Liver (tissue), 9 donors: Measurements from ENCODE around the gene ARL13B. TPM values are rescaled to one million over a fixed set of nuclear protein-coding genes. Genes with fewer than 3 reads are reported as not detected.

Source experiments
- DNase-seq: peaks from one replicate; pipeline ENCODE4 v3.0.0-alpha.2; 2017; ENCODE audit warnings: low spot score
- H3K27ac ChIP-seq, 2 donors: one replicate each; pipeline ENCODE4 v1.7.0; 2013; ENCODE audit warnings: inconsistent platforms in 2 of 2, low read length in 2 of 2, control low read depth in 1 of 2, low read depth in 1 of 2, mild to moderate bottlenecking in 1 of 2
- H3K27me3 ChIP-seq, 4 donors: one replicate each; pipeline versions ENCODE4 v1.6.1 to v1.7.0; 2013; ENCODE audit warnings: low read length in 3 of 4, inconsistent platforms in 1 of 4, mild to moderate bottlenecking in 1 of 4, moderate library complexity in 1 of 4; ENCODE audit not compliant: control insufficient read depth in 4 of 4, insufficient read depth in 4 of 4
- H3K36me3 ChIP-seq, 4 donors: one replicate each; pipeline versions ENCODE4 v1.6.1 to v1.7.0; 2013; ENCODE audit warnings: low read length in 3 of 4, mild to moderate bottlenecking in 3 of 4, low read depth in 1 of 4, moderate library complexity in 1 of 4; ENCODE audit not compliant: control insufficient read depth in 4 of 4, insufficient read depth in 3 of 4
- H3K4me1 ChIP-seq, 4 donors: one replicate each; pipeline versions ENCODE4 v1.6.1 to v1.7.0; 2013; ENCODE audit warnings: low read length in 3 of 4, mild to moderate bottlenecking in 3 of 4, moderate library complexity in 1 of 4; ENCODE audit not compliant: control insufficient read depth in 4 of 4, insufficient read depth in 4 of 4
- H3K4me3 ChIP-seq, 3 donors: one replicate each; pipeline versions ENCODE4 v1.6.1 to v1.7.0; 2013; ENCODE audit warnings: low read length in 3 of 3, control low read depth in 1 of 3, low read depth in 1 of 3, mild to moderate bottlenecking in 1 of 3
- H3K9ac ChIP-seq, 2 donors: one replicate each; pipeline ENCODE4 v1.7.0; 2013; ENCODE audit warnings: low read length in 2 of 2, mild to moderate bottlenecking in 2 of 2, moderate library complexity in 2 of 2, control low read depth in 1 of 2, low read depth in 1 of 2
- H3K9me3 ChIP-seq, 4 donors: one replicate each; pipeline versions ENCODE4 v1.6.1 to v1.7.0; 2013; ENCODE audit warnings: low read length in 3 of 4; ENCODE audit not compliant: control insufficient read depth in 4 of 4
- ATF3 ChIP-seq: IDR thresholded peaks from 2 replicates; pipeline ENCODE4 v1.6.1; 2016; ENCODE audit warnings: antibody characterized with exemption
- EGR1 ChIP-seq, 2 donors: IDR thresholded peaks; 2 replicates each; pipeline ENCODE4 v1.6.1; 2016 to 2018; ENCODE audit warnings: antibody characterized with exemption in 2 of 2, low read depth in 2 of 2
- FOXA1 ChIP-seq: IDR thresholded peaks from 2 replicates; pipeline ENCODE4 v1.6.1; 2016; ENCODE audit warnings: antibody characterized with exemption
- FOXA2 ChIP-seq: IDR thresholded peaks from 2 replicates; pipeline ENCODE4 v1.6.1; 2016; ENCODE audit warnings: antibody characterized with exemption
- GABPA ChIP-seq, 2 donors: IDR thresholded peaks in 1 of 2; conservative IDR thresholded peaks in 1 of 2; 2 replicates each; pipeline ENCODE4 v1.6.1; 2016; ENCODE audit warnings: antibody characterized with exemption in 2 of 2, mild to moderate bottlenecking in 1 of 2, moderate library complexity in 1 of 2
- HNF4A ChIP-seq, 2 donors: conservative IDR thresholded peaks; 2 replicates each; pipeline ENCODE4 v1.6.1; 2016; ENCODE audit warnings: antibody characterized with exemption in 2 of 2, mild to moderate bottlenecking in 2 of 2
- HNF4G ChIP-seq: IDR thresholded peaks from 2 replicates; pipeline ENCODE4 v1.6.1; 2016; ENCODE audit warnings: antibody characterized with exemption
- JUND ChIP-seq, 2 donors: IDR thresholded peaks; 2 replicates each; pipeline ENCODE4 v1.6.1; 2016; ENCODE audit warnings: antibody characterized with exemption in 2 of 2
- NR2F2 ChIP-seq: IDR thresholded peaks from 2 replicates; pipeline ENCODE4 v1.6.1; 2016; ENCODE audit warnings: antibody characterized with exemption
- RAD21 ChIP-seq, 2 donors: IDR thresholded peaks; 2 replicates each; pipeline ENCODE4 v1.6.1; 2016; ENCODE audit warnings: antibody characterized with exemption in 2 of 2, mild to moderate bottlenecking in 2 of 2
- REST ChIP-seq: IDR thresholded peaks from 2 replicates; pipeline ENCODE4 v1.6.1; 2016; ENCODE audit warnings: antibody characterized with exemption, mild to moderate bottlenecking
- RXRA ChIP-seq, 2 donors: IDR thresholded peaks; 2 replicates each; pipeline ENCODE4 v1.6.1; 2017 to 2018; ENCODE audit warnings: antibody characterized with exemption in 2 of 2, mild to moderate bottlenecking in 1 of 2
- YY1 ChIP-seq: IDR thresholded peaks from 2 replicates; pipeline ENCODE4 v1.6.1; 2016; ENCODE audit warnings: antibody characterized with exemption, mild to moderate bottlenecking
- ZBTB33 ChIP-seq: IDR thresholded peaks from 2 replicates; pipeline ENCODE4 v1.6.1; 2016; ENCODE audit warnings: antibody characterized with exemption
- WGBS: extraction: QIAGEN DNeasy Blood & Tissue Kit; methylation state at CpG from one replicate; pipeline ENCODE4 v1.1.7; 2013; 5-methylcytosine and 5-hydroxymethylcytosine counted together
- polyA plus RNA-seq, 2 donors: library from polyadenylated mRNA; stranded (reverse) in 1 of 2; unstranded in 1 of 2; fragments of 200-250 nt in 1 of 2; fragments of >200 nt in 1 of 2; fragmentation: Nextera tagmentation in 1 of 2; extraction: Ambion mirVana in 1 of 2; gene quantifications; one replicate each; pipeline versions ENCODE4 v1.2.1 to v1.2.3, GENCODE V29; 2013 to 2015
- total RNA-seq, 2 donors: library from RNA; depleted of rRNA; stranded (reverse); fragments of >200 nt; gene quantifications; one replicate each; pipeline ENCODE4 v1.2.3, GENCODE V29; 2014
- donor health status: healthy.
- donor health status: healthy.
- donor health status: healthy.
- donor health status: healthy.
- donor health status: healthy.

The ARL13B gene
- total and polyA plus RNA-seq, 4 donors = 3.0 to 5.8 (median 3.5) TPM

GRCh38 chr3:93994056-93994455 lies 14.1 kb downstream of the ARL13B start:
- H3K27me3 ChIP-seq = no peaks in the 10 kb centered on the region
- no peak overlapping the region for H3K4me3 ChIP-seq
- no peak for DNase-seq
- no peak for TF ChIP-seq RXRA (IDR thresholded peaks at IDR 0.05)
- no peak for TF ChIP-seq ATF3
- TF ChIP-seq HNF4G = no peak
- no peaks in the 10 kb centered on the region for H3K9me3 ChIP-seq
- WGBS = 82% methylated on average over 3 of the region's 3 CpGs
- H3K36me3 ChIP-seq = no peaks in the 10 kb centered on the region
- no peak overlapping the region for H3K9ac ChIP-seq
- H3K4me1 ChIP-seq = no peaks in the 10 kb centered on the region
- no peak overlapping the region for H3K27ac ChIP-seq

GRCh38 chr3:94001191-94001590 lies 21.2 kb downstream of the ARL13B start:
- H3K4me1 ChIP-seq = peaks cover 0 to 5% (median 1%) of the 10 kb centered on the region in 4 donors
- WGBS = 68% methylated on average over 1 of the region's 1 CpG
- DNase-seq = no peak
- no peak overlapping the region for H3K9ac ChIP-seq
- H3K4me3 ChIP-seq = no peak overlapping the region
- no peak overlapping the region for H3K27ac ChIP-seq
- no peaks in the 10 kb centered on the region for H3K27me3 ChIP-seq
- H3K36me3 ChIP-seq = no peaks in the 10 kb centered on the region
- no peaks in the 10 kb centered on the region for H3K9me3 ChIP-seq
- TF ChIP-seq RAD21 (IDR thresholded peaks at IDR 0.05) (no peak), EGR1 (IDR thresholded peaks at IDR 0.05; ENCODE audit: low read depth in 2 of 2) (no peak), JUND (IDR thresholded peaks at IDR 0.05) (no peak), HNF4G (no peak), ZBTB33 (no peak), GABPA (IDR thresholded peaks at IDR 0.05 in 1 of 2, conservative IDR thresholded peaks at IDR 0.05 in 1 of 2) (no peak), YY1 (no peak), NR2F2 (no peak), REST (no peak), RXRA (IDR thresholded peaks at IDR 0.05) (no peak), FOXA1 (no peak), ATF3 (no peak), FOXA2 (no peak), HNF4A (conservative IDR thresholded peaks at IDR 0.05) (no peak)
